H9 (cell line): ENCODE data around the gene NKAIN4. TPM values are rescaled to one million over a fixed set of nuclear protein-coding genes. Genes with fewer than 3 reads are reported as not detected.
A peak's percentile ranks its signal among the peaks of the same experiment; 100 is the strongest.

Experiments used
- DNase-seq: peaks from one replicate; pipeline ENCODE4 v3.0.0-alpha.2; 2017
- H2AFZ ChIP-seq: one replicate; pipeline ENCODE4 v1.6.1; 2013; ENCODE audit warnings: mild to moderate bottlenecking, low read length, control low read depth, moderate library complexity
- H2AK5ac ChIP-seq: 2 replicates; pipeline ENCODE4 v1.6.1; 2013; ENCODE audit warnings: low read length, control low read depth, mixed read lengths; ENCODE audit not compliant: insufficient read length
- H2BK120ac ChIP-seq: one replicate; pipeline ENCODE4 v1.6.1; 2013; ENCODE audit warnings: low read depth, mild to moderate bottlenecking, low read length, control low read depth, inconsistent platforms; ENCODE audit not compliant: poor library complexity, severe bottlenecking
- H2BK12ac ChIP-seq: 2 replicates; pipeline ENCODE4 v1.6.1; 2013; ENCODE audit warnings: low read length, control low read depth, mixed read lengths, low read depth; ENCODE audit not compliant: insufficient read length
- H2BK15ac ChIP-seq: 2 replicates; pipeline ENCODE4 v1.6.1; 2013; ENCODE audit warnings: low read depth, low read length, control low read depth
- H2BK20ac ChIP-seq: one replicate; pipeline ENCODE4 v1.6.1; 2013; ENCODE audit warnings: low read depth, mild to moderate bottlenecking, low read length, control low read depth, inconsistent platforms; ENCODE audit not compliant: poor library complexity, severe bottlenecking
- H2BK5ac ChIP-seq: 2 replicates; pipeline ENCODE4 v1.6.1; 2013; ENCODE audit warnings: low read length, control low read depth, mixed read lengths; ENCODE audit not compliant: insufficient read length
- H3K14ac ChIP-seq: 2 replicates; pipeline ENCODE4 v1.6.1; 2013; ENCODE audit warnings: low read length, control low read depth; ENCODE audit not compliant: insufficient read depth
- H3K18ac ChIP-seq: 2 replicates; pipeline ENCODE4 v1.6.1; 2013; ENCODE audit warnings: low read depth, mild to moderate bottlenecking, mixed read lengths, low read length, control low read depth; ENCODE audit not compliant: insufficient read length
- H3K23ac ChIP-seq: 2 replicates; pipeline ENCODE4 v1.6.1; 2013; ENCODE audit warnings: low read length, control low read depth, mixed read lengths, low read depth; ENCODE audit not compliant: insufficient read length
- H3K23me2 ChIP-seq: 2 replicates; pipeline ENCODE4 v1.6.1; 2013; ENCODE audit warnings: low read depth, mild to moderate bottlenecking, mixed read lengths, low read length, control low read depth; ENCODE audit not compliant: insufficient read length, poor library complexity, severe bottlenecking
- H3K27ac ChIP-seq: 2 replicates; pipeline ENCODE4 v1.5.1; 2013; ENCODE audit warnings: low read length, control low read depth, mixed read lengths, low read depth; ENCODE audit not compliant: insufficient read length
- H3K27me3 ChIP-seq: 2 replicates; pipeline ENCODE4 v1.6.1; 2013; ENCODE audit warnings: low read length, control low read depth, inconsistent platforms; ENCODE audit not compliant: insufficient read depth
- H3K4ac ChIP-seq: 2 replicates; pipeline ENCODE4 v1.6.1; 2013; ENCODE audit warnings: low read depth, mild to moderate bottlenecking, control low read depth, inconsistent platforms, low read length, moderate library complexity
- H3K4me1 ChIP-seq: 2 replicates; pipeline ENCODE4 v1.6.1; 2013; ENCODE audit warnings: low read length, control low read depth, inconsistent platforms; ENCODE audit not compliant: insufficient read depth
- H3K4me2 ChIP-seq: 2 replicates; pipeline ENCODE4 v1.6.1; 2013; ENCODE audit warnings: low read length, control low read depth, mixed read lengths; ENCODE audit not compliant: insufficient read length, insufficient read depth
- H3K56ac ChIP-seq: 2 replicates; pipeline ENCODE4 v1.6.1; 2013; ENCODE audit warnings: low read depth, mild to moderate bottlenecking, mixed read lengths, low read length, control low read depth; ENCODE audit not compliant: insufficient read length
- H3K79me1 ChIP-seq: 2 replicates; pipeline ENCODE4 v1.6.1; 2013; ENCODE audit warnings: low read depth, mild to moderate bottlenecking, moderate library complexity, low read length, control low read depth, inconsistent platforms; ENCODE audit not compliant: insufficient read depth, poor library complexity, severe bottlenecking
- H3K79me2 ChIP-seq: 2 replicates; pipeline ENCODE4 v1.6.1; 2013; ENCODE audit warnings: low read length, control low read depth, inconsistent platforms; ENCODE audit not compliant: insufficient read depth
- H3K9ac ChIP-seq: 2 replicates; pipeline ENCODE4 v1.6.1; 2013; ENCODE audit warnings: low read length, control low read depth, mixed read lengths; ENCODE audit not compliant: insufficient read length; ENCODE audit errors: extremely low read depth
- H3K9me3 ChIP-seq: one replicate; pipeline ENCODE4 v1.6.1; 2013; ENCODE audit warnings: low read depth, low read length, inconsistent platforms; ENCODE audit not compliant: control insufficient read depth
- H3T11ph ChIP-seq: one replicate; pipeline ENCODE4 v1.6.1; 2013; ENCODE audit warnings: mild to moderate bottlenecking, low read length, control low read depth, inconsistent platforms
- H4K20me1 ChIP-seq: one replicate; pipeline ENCODE4 v1.6.1; 2013; ENCODE audit not compliant: control insufficient read depth, insufficient read length, insufficient read depth
- H4K5ac ChIP-seq: 2 replicates; pipeline ENCODE4 v1.6.1; 2013; ENCODE audit warnings: low read depth, mild to moderate bottlenecking, mixed read lengths, low read length, control low read depth; ENCODE audit not compliant: insufficient read length
- H4K8ac ChIP-seq: replicated peaks from 2 replicates; pipeline ENCODE4 v1.6.1; 2013; ENCODE audit warnings: low read length, control low read depth, mixed read lengths, low read depth; ENCODE audit not compliant: insufficient read length
- H4K91ac ChIP-seq: 2 replicates; pipeline ENCODE4 v1.6.1; 2013; ENCODE audit warnings: low read depth, mild to moderate bottlenecking, moderate library complexity, mixed read lengths, low read length, control low read depth; ENCODE audit not compliant: insufficient read length
- H3K27ac Mint-ChIP-seq, 3 experiments: 2 replicates in 2 of 3; 3 replicates in 1 of 3; pipeline ENCODE4 v1.8.0; 2020 to 2021; ENCODE audit warnings: mixed read lengths in 3 of 3, mild to moderate bottlenecking in 1 of 3, moderate library complexity in 1 of 3
- H3K27me3 Mint-ChIP-seq: 2 replicates; pipeline ENCODE4 v1.8.0; 2021; ENCODE audit warnings: low read depth, mild to moderate bottlenecking, moderate library complexity, mixed read lengths
- H3K36me3 Mint-ChIP-seq, 3 experiments: 2 replicates in 2 of 3; 3 replicates in 1 of 3; pipeline ENCODE4 v1.8.0; 2020 to 2021; ENCODE audit warnings: low read depth in 3 of 3, mixed read lengths in 3 of 3; ENCODE audit not compliant: insufficient read depth in 1 of 3
- H3K4me1 Mint-ChIP-seq, 2 experiments: 2 replicates each; pipeline ENCODE4 v1.8.0; 2020; ENCODE audit warnings: mixed read lengths in 2 of 2
- H3K4me3 Mint-ChIP-seq, 2 experiments: 2 replicates in 1 of 2; 3 replicates in 1 of 2; pipeline ENCODE4 v1.8.0; 2020 to 2021; ENCODE audit warnings: mild to moderate bottlenecking in 2 of 2, mixed read lengths in 2 of 2, moderate library complexity in 1 of 2
- H3K9me3 Mint-ChIP-seq, 2 experiments: 2 replicates in 1 of 2; 3 replicates in 1 of 2; pipeline ENCODE4 v1.8.0; 2020; ENCODE audit warnings: mild to moderate bottlenecking in 2 of 2, mixed read lengths in 2 of 2, moderate library complexity in 1 of 2
- WGBS: extraction: QIAGEN DNeasy Blood & Tissue Kit; methylation state at CpG from one replicate; pipeline ENCODE4 v1.1.7; 2013; ENCODE audit warnings: missing lambda C conversion rate, low lambda C conversion rate, mixed read lengths; ENCODE audit not compliant: insufficient read length; ENCODE audit errors: extremely low coverage; 5-methylcytosine and 5-hydroxymethylcytosine counted together
- total RNA-seq: library from RNA; stranded (reverse); gene quantifications from 2 replicates; pipeline ENCODE4 v1.2.1, GENCODE V29; 2021
- TF ChIP-seq, protein P1 (sequence below): fragments of 200-600 bp; sonication (generic); conservative IDR thresholded peaks from 3 replicates; pipeline ENCODE4 v1.8.0; 2021; ENCODE audit warnings: antibody characterized with exemption, mild to moderate bottlenecking

The NKAIN4 gene
- total RNA-seq, 1 experiment from 2014 or later: 20.9 TPM

DNA sequence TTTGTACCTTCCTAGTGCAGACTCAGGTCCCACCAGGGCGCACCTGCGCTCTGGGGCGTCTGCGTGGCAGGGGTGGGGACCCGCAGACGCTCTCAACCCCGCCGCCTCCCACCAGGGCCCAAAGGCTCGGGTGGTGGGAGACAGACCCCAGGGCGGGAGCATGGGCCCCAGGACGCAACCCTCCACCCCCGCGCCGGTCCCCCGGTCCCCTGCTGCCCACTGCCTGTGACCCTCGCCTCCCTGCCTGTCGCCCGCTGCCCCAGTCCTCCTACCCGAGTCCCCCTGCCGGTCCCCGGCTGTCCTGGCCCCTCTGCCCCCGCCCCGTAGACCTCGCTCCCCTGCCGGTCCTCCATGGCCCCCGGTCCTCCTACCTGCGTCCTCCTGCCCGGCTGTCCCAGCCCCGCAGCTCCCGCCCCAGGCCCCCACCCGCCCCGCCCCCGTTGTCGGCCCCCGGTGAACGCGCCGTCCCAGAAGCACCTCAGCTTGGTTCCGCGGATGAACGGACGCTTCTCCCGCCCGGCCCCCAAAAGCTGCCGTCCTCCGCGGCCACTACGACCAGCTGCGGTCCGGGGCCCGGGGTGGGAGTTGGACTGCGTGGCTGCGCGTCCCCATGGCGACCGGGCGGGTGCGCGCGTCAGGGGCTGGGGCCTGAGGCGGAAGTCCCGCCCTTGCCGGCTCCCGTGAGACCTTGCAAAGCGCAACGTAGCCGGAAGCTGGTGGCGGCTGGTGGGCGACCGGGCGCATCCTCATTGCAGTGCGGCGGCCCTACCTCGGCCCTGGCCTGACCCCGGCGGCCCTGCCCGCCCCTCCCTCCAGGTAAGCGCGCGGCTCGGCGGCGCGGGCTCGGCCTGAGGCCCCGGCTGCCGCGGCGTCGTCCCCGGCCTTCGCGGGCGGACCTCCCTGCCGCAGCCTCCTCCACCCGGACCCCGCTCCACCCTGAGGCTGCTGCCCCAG is 18.1 kb upstream of the NKAIN4 start, which contains the start of gene ARFGAP1:
TSS of gene ARFGAP1 (plus strand) at position 709 of the 954 bp plus-strand sequence. CDS start 2,768 bp downstream, outside the sequence.
- H3K4me1 ChIP-seq: 0 out of 2 replicates have a peak, but pooled peaks cover 2% of the 10 kb centered on the region

More for the DNA sequence above, 18.1 kb upstream of the NKAIN4 start, which contains the start of gene ARFGAP1:
- Histone ChIP-seq H3K56ac (no peak within 1 kb of the TSS), H3K79me2 (peaks cover 27% of the 10 kb centered on the region; the same call in 1 of the 2 replicates), H3K9me3 (no peaks in the 10 kb centered on the region), H3K79me1 (peaks cover 14% of the 10 kb centered on the region), H4K91ac (no peak within 1 kb of the TSS), H3K14ac (peak within 1 kb of the TSS; percentile 54; the same call in 1 of the 2 replicates), H2AFZ (no peak within 1 kb of the TSS), H2BK20ac (no peak within 1 kb of the TSS), H2BK5ac (no peak within 1 kb of the TSS), H3K4me2 (peak within 1 kb of the TSS; percentile 51), H3T11ph (no peak within 1 kb of the TSS), H3K27me3 (no peaks in the 10 kb centered on the region), H3K9ac (peak within 1 kb of the TSS; percentile 66), H2BK120ac (no peak within 1 kb of the TSS), H3K27ac (no peak within 1 kb of the TSS), H3K23me2 (no peaks in the 10 kb centered on the region), H2BK12ac (no peak within 1 kb of the TSS), H3K18ac (no peak within 1 kb of the TSS), H3K23ac (no peak within 1 kb of the TSS), H4K20me1 (no peaks in the 10 kb centered on the region), H4K5ac (no peak within 1 kb of the TSS), H2BK15ac (no peak within 1 kb of the TSS), H2AK5ac (no peak within 1 kb of the TSS), H4K8ac (no peak within 1 kb of the TSS), H3K4ac (no peak within 1 kb of the TSS)
- Mint-ChIP-seq H3K36me3 (peaks cover 5 to 22% (median 15%) of the 10 kb centered on the region in 3 experiments), H3K4me1 (peaks cover 19 to 25% of the 10 kb centered on the region in 2 experiments), H3K9me3 (no peaks in the 10 kb centered on the region), H3K27me3 (peaks cover 3% of the 10 kb centered on the region; the same call in 1 of the 2 replicates), H3K4me3 (peak within 1 kb of the TSS; percentile 80 to 91), H3K27ac (peak within 1 kb of the TSS; percentile 28 to 79 (median 68); a peak in 5 of 7 replicates)
- no CpG with 5 or more reads among the region's 97 CpGs for WGBS
- DNase-seq: peak; percentile 90
- TF ChIP-seq, protein P1, sequence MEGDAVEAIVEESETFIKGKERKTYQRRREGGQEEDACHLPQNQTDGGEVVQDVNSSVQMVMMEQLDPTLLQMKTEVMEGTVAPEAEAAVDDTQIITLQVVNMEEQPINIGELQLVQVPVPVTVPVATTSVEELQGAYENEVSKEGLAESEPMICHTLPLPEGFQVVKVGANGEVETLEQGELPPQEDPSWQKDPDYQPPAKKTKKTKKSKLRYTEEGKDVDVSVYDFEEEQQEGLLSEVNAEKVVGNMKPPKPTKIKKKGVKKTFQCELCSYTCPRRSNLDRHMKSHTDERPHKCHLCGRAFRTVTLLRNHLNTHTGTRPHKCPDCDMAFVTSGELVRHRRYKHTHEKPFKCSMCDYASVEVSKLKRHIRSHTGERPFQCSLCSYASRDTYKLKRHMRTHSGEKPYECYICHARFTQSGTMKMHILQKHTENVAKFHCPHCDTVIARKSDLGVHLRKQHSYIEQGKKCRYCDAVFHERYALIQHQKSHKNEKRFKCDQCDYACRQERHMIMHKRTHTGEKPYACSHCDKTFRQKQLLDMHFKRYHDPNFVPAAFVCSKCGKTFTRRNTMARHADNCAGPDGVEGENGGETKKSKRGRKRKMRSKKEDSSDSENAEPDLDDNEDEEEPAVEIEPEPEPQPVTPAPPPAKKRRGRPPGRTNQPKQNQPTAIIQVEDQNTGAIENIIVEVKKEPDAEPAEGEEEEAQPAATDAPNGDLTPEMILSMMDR: no peak
